COLO829 (cell line): ENCODE measurements around the gene EVI5.
"Not testable (repeated sequence)": the region's sequence is repeated elsewhere in the genome, so short reads cannot be mapped to it uniquely, and the experiment has no call there.

Experiments used
- DNase-seq: peaks from one replicate; pipeline ENCODE4 v3.0.0; 2012; ENCODE audit warnings: low spot score

The EVI5 gene

DNA sequence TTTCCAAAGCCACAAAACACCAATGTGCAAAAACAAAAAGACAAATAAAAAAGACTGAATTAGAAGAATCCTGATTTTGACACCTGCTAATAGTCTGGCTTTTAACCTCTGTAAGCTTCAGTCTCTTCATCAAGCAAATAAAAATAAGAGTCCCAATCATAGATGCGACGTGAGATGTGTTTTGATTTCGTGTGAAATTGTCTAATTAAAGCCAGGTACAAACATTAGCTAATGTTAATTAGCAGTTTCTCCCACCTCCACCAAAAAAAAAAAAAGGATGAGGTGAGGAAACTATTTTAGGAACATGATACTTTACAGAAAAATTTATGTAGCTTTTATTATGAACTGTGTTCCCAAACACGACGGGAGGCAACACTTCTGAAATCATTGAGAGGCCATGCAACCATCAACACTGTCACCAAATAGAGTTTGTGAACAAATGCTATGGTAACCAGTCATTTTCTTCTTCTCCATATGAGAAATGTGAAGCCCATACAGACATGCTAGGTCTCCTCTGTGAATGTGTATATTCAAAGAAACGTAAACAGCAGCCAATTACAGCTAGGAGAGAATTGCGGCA lies 6.7 kb upstream of the EVI5 start:
- DNase-seq: no peak

DNA sequence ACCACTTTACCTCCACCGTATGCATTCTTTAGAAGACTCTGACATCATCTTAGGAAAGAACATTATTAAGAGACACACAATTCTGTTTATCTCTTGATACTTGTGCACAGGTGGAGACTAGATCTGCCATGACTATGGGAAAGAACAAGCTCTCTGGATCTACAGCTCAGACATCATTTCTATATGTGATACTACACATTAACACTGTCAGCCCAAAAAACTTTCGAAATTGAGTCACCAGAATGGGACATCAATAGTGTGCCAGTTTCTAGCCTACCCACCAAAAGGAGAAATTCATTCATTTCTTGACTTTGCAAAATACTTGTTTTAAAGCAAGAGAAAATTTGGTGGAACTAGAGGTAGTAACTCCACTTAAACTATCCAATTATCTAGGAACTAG lies 6.0 kb upstream of the EVI5 start:
- no peak for DNase-seq

DNA sequence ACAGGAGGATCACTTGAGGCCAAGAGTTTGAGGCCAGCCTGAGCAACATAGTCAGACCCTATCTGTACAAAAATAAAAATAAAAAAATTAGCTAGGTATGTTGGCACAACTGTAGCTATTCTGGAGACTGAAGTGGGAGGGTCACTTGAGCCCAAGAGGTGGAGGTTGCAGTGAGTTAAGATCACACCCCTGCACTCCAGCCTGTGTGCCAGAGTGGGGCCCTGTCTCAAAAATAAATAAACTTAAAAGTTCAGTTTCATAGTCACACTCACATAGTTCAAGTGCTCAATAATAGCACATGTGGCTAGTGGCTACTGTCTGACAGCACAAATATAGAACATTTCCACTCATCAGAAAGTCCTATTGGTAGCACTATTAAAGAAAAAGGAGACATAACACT lies 5.2 kb upstream of the EVI5 start:
- DNase-seq: no peak

DNA sequence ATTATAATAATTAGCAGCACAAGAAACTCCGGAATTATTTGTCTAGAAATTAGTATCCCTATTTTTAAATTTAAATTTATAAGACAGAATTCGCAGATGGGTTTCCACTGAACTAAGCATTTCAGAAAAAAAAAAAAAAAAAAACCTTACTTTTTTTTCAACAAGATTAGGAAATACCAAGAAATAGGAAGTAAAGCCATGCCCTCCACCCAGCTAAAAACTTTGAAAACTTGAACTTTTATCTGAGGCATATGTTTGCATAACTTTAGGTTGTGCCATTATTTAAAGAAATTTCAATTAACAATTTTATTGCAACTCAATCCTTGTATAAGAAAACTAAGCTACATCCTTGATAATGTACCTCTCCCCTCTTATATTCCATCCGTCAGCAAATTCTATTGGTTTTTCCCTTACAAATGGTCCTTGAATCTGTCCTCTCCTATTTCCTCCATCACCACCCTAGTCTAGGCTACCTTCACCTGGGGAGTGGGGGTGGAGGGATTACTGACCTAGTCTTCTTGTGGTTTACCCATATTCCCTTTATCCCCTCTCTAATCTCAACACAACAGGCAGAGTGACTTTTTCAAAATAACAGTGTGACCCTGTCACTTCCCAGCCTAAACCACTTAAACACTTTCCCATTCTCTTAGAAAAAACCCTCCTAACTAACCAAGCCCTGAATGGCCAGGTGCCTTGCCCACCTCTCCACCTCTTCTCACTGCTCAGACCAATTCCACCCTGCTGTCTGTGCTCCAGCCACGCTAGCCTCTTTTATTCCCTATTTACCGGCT lies 1.4 kb upstream of the EVI5 start:
- no peak for DNase-seq

DNA sequence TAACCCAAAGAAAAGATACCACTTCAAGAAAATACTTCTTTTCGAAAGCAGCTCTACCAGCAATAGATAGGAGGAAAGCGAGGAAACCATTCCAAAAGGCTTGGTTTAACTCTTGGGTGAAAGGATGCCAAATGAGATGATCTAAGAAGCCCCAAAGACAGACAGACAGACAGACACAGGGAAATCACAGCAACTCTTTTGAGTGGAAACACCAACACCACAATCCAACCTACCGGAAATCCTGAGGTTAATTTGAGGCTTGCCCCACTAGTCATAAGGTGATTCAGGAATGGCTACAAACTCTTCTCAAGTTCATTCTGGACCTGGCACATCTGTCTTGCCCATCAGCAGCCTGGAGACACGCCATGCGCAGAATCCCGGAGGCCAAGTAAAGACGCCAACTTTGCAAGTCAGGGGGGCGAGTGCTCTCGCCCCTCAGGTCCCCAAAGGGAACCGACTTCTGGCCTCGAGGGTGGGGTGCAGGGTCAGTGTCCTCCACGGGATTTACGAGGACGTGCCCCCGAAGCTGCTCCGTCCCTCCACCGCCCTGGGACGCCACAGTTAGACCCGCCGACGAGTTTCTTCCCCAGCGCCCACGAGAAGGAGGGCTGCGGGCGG lies 778 bp downstream of the EVI5 start:
- no peak for DNase-seq

DNA sequence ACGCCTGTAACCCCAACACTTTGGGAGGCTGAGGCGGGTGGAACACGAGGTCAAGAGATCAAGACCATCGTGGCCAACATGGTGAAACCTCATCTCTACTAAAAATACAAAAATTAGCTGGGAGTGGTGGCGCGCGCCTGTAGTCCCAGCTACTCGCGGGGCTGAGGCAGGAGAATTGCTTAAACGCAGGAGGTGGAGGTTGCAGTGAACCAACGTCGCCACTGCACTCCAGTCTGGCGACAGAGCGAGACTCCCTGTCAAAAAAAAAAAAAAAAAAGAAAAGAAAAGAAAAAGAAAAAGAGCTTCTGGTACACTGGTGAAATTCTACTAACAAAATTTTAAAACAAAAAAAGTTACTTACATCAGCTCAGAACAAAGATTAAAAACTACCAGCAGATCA lies 1.4 kb downstream of the EVI5 start:
- DNase-seq: not testable (repeated sequence)

DNA sequence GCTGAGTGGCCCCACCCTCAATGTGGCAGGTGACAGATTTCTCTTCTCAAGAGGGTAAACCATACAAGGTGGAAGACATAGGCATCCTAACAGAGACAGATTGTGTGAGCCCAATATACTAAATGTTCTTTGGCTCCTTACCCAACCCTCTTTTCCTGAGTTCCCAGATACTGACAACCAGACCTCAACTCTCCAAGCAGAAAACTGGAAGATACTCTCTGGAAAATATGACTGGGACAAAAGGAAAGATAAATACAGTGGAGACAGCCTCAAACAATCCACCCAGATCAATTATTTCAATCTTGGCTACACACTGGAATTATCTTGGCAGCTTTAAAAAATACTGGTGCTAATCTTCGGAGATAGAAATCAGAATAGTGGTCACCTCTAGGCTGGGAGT lies 6.5 kb downstream of the EVI5 start:
- DNase-seq: no peak

DNA sequence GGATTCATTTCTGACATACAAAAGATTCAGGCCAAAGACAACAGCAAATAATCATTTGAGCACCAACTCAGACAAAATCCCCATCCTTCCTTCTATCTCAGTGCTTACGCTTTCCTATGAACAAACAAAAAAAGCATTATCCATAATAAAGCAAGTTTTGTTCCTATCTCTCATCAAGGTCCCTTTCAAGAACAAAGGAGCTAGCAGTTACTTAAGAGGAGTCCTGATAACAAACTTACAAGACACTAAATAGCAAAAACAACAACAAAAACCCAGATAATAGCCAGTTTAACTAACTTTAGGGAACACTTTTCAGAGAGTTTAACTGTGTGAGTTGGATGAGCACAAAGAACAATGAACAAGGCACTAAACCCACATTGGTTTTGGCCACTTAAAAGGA lies 10.5 kb downstream of the EVI5 start:
- no peak for DNase-seq

DNA sequence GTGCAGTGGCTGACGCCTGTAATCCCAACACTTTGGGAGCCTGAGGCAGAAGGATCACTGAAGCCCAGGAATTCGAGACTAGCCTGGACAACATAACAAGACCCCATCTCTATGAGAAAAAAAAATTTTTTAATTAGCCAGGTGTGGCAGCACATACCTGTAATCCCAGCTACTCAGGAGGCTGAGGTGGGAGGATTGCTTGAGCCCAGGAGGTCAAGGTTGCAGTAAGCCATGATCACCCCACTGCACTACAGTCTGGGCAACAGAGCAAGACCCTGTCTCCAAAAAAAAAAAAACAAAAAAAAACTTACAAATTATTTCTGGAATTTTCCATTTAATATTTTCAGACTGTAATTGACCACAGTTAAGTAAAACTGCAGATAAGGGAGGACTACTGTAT lies 11.2 kb downstream of the EVI5 start:
- DNase-seq: not testable (repeated sequence)

DNA sequence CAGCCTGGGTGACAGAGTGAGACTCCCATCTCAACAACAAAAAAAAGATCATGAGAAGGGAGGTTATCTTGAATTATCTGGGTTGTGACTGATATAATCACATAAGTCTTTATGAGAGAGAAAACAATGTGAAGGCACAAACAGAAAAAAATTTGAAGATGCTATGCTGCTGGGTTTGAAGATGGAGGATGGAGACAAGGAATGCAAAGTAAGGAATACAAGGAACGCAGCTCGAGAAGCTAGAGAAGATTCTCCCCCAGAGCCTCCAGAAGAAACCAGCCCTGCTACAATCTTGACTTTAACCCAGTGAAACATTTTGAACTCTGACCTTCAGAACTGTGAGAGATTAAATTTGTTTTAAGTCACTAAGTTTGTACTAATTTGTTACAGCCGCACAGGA lies 15.1 kb downstream of the EVI5 start:
- no peak for DNase-seq

DNA sequence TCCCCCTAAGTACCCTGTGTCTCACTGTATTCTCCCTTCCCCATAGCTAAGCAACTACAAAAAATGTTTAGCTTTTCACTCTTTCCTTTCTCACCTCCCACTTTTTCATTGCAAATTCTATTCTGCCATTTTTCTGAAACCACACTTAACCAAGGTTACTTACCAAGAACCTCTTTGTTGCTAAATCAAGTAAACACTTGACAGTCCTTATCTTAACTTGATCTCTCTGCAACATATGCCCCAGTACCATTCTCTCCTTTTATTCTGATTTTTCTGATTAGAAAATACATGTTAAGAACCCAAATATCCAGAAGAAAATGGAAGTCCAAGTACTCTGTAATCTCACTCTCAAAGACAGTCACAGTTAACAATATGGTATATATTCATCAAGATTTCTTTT lies 16.0 kb downstream of the EVI5 start:
- DNase-seq: no peak

DNA sequence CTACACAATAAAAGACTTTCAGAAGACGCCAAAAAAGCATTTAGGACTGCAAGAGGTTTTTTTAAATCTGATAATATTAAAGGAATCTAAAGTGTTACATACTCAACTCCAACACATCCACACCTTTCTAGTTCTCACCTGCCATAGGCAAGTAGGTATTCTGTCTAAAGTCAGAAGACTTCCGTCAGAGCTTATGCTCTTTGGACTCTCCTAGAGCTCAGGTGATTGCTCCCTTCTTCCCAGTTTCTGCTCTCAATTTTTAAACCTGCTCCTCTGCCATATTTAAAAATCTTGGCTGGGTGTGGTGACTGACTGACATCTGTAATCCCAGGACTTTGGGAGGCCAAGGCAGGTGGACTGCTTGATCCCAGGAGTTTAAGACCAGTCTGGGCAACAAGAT lies 16.6 kb downstream of the EVI5 start:
- no peak for DNase-seq

DNA sequence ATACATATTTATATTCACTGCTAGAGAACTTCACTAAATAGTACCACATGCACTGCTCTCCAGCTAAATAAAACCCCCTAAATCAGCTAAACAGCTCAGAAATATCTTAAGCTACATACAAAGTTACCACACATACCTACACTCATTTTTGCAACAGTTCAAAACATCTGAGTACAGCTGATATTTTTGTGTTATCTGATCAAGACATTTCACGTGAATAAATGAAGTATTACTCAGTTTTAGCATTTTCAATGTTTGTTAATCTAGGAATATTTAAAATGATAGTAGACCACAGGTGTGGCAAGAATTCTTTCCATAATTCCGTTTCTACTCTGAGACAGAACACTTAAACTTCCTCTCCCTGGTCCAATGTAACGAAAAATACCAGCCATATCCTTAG lies 20.8 kb downstream of the EVI5 start:
- DNase-seq: no peak

DNA sequence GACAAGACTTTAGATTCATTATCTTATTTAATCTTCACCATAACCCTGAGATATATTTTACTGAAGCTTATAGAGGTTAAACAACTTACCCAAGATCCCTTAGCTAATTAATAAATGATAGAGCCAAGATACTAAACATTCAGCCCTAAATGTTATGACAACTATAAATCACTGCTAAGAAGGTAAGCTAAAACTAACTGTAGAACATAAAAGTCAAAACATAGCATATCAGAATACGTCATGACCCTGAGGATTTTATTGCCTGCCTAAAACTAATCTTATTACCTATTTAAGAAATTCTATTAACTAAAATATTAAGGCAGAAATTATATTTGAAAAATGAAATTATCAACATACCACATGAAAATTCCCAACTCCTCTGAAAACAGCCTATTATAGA lies 22.6 kb downstream of the EVI5 start:
- DNase-seq: no peak

DNA sequence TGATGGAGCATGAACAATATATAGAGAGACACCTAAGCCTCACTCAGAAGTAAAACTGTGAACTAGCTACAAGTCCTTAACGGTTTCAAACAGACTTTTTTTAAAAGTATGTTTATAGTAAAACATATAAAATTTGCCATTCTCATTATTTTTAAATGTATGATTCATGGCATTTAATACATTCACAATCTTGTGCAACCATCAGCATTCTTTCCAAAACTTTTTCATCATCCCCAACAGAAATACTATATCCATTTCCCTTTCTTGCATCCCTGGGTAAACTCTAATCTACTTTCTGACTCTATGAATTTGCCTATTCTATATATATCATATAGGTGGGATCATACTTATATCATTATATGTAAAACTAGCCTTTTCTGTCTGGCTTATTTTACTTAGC lies 25.5 kb downstream of the EVI5 start:
- DNase-seq: no peak

DNA sequence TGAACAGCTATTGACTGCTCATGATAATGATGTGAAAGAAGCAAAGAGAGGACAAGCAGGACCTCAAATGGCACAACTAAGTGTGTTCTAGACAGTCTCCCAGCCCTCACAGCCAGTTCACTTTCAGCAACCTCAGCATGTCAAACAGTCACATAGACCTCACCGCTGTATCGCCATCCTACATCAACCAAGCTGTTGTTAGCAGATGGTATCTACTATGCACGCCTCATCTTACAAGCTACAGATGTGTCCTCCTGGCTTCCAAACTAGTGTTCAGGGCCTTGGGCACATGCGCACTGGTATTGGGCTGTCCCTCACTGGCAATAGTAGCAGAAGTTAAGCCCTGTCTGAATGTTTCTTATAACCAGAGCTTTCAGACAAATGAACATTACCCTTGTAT lies 28.4 kb downstream of the EVI5 start:
- DNase-seq: no peak

DNA sequence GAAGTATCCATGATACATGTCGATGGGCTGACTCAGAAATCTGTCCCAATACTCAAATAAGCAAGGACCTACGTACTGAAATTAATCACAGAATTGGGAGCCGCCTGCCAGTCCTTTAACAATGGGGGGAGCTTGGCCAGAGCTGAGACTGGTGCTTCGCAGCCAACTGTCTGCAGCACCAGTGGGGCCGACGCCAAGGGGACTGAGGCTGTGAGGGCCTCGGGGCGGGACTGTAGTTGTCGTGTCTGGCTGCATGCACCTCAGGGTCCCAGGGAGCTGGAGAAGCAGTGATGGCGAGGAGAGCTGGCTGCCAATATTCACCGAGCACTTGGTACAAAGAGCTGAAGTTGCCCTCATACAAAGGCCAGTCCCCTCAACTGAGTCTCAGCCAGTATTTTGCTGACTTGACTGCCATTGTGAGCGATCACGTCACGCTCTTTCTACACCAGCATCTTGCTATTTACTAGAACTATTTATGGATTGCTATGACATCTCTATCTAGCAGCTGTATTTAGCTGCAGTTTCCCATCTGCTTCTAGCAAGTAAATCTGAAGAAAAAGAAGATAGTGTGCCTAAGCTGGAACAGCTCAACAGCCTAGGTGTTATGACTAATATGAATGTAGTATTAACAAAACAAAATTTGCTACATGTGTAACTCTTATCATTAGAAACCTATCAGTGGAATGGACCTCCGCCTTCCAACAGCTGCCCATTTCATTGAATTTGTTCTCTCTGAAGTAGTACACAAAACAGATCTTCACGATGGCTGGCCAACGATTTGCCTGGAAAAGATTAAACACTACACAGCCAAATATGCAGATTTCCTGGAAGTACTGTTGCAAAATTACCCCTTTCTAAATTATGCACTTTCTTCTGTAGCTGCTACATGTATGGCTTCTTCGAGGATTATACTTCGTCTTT lies 29.1 kb downstream of the EVI5 start:
- no peak for DNase-seq

DNA sequence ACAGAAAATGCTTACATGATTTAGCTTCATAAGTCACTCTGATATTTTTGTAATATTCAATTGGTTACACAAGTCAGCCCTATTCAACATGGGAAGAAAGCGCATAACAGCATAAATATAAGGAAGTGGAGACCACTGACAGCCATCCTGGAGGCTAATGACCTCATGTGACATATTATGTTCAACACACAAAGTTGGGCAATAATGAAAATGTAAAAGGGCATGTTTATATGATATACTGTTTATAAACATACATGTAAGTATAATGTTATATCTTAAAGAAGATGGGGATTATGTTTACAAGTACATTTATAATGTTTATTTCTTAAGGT lies 30.2 kb downstream of the EVI5 start:
- no peak for DNase-seq

DNA sequence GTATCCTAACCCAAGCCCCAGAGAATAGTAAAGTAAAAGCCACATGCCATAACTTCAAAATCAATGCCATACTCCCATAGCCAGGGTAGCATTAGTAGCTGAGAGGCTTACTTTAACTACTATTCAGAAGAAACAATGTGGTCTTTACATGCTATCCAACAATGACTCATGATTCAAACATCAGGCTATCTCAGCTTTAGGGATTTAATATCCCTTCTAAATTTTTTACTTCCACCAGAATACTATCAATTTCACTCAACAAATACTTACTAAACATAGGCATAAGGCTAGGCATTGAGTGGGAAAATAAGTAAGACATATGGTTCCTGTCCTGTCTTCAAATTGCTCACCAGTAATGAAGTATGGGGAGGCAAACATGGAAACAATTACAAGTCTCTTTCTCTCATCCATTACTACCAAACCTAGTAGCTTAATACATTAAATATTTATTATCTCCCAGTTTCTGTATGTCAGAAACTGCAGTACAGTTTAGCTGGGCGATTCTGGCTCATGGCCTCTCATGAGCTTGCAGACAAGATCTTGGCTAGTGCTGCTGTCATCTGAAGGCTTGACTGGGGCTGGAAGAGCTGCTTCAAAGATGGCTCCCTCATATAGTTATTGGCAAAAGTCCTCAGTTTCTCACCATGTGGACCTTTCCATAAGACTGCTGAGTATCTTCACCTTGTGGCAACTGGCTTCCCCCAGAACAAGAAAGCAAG lies 30.7 kb downstream of the EVI5 start:
- peak; percentile 79 for DNase-seq

DNA sequence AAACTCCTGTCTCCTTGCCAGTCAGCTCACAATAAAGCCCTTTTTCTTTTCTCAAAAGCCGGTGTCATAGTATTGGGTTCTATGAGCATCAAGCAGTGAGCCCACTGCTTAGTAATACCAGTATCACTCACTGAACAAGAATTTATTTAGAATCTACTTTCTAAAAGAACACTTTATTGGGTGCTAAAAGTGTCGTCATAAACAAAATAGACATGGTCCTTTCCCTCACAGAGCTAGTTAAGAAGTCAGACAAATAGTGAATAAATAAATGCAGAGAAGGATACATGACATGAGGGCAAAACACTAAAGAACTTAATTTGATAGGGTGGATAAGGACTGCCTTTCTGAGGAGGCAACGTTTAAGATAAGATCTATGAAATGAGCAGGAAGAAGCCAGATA lies 32.2 kb downstream of the EVI5 start:
- DNase-seq: peak; percentile 58

DNA sequence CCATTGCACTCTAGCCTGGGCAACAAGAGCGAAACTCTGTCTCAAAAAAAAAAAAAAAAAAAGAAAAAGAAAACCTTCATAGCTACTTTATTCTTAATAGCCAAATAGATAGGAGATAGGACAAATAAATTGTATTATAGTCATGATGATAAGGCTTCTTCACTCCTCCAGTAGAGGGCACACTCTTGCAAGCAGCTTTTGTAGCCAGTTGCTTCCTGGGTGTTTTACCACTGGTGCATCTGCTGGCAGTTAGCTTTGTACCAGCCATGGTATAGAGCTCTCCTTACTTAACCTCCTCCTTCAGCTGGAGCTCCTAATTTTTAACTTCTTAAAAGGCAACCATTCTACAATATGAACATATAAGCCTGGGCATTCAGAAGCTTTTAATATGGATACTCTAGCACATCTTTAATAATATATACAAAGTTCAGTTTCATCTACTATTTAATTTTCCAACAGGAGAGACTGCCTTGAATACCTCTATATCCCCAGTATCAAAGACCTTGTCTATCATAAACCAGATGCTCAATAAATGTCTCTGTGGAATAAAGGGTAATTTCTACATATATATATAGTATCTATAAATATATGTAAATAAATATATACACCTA lies 35.8 kb downstream of the EVI5 start:
- DNase-seq: peak; percentile 44

DNA sequence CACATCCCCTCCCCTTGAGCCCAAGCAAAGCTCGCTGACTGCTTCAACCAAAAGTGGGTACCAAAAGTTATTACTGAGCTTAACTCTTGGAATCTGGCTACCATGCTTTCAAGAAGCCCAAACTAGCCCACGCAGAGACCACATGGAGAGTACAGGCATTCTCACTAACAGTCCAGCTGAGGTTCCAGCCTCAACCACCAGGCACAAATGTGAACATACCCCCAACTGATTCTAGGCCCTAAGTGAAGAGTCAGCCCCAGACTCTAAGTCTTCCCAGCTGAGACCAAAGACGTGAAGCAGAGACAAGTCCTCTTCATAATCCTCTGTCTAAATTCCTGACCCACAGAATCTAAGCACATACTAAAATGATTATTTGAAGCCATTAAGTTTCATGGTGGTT lies 36.8 kb downstream of the EVI5 start:
- no peak for DNase-seq
